ENCODE results near the gene LPAR5. TPM values are rescaled to one million over a fixed set of nuclear protein-coding genes. Genes with fewer than 3 reads are reported as not detected.
A peak's percentile ranks its signal among the peaks of the same experiment; 100 is the strongest.

LPAR5 gene
- 6.3 TPM for total RNA-seq (ENCODE audit: insufficient read depth, low replicate concordance)

DNA sequence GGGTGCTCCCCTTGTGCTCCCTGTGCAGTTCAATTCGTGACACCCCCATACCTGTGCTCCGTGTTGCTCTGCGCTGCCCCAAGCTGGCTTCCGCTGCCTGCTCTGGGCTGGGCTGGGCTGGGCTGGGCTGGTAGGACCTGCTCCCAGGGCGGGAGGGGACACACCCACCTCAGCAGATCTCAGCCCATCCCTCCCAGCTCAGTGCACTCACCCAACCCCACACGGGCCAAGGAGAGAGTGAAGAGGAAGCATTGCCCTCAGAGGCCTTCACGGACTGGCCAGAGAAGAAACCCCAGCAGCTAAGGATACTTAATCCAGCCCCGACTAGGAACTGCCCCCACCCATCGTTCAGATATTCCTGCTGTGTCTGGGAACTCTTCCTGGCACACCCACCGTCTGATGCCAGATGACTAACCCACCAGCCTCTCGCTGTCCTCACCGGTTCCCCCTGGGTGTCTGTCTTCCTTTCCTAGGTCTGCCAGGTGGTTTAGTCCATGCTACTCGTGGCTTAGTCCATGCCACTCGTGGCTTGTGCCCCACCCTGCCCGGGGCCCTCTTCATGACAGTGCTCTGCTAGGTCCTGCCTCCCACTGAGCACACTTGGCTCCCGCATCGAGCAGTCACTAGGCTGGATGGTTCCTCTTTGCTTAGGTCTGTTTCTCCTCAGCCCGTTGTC is at the start of gene LPAR5:
Gene LPAR5, minus strand, starts transcription at position 104 of the 676 bp plus-strand sequence. CDS start 14,711 bp downstream, outside the sequence.
- peak; percentile 87 for DNase-seq (ENCODE audit: low spot score)

DNA sequence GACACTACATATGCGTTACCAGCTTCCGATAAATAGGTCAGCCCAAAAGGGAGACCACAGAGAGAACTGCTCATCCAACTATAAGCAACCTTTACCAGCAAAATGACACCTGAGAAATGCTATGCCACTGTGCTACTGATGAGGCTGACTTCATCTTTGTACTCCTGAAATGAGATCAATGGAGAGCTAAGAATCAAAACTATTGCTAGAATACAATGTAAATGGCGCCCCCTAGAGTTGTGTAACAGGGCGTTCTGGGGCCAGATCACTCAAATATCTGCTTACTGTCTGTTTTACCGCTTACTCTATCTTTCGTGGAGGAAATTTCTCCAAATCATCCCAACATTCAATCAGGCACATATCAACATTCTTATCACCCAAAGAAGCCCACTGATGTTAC is 48.9 kb upstream of the LPAR5 start:
- no peak for DNase-seq (ENCODE audit: low spot score)

DNA sequence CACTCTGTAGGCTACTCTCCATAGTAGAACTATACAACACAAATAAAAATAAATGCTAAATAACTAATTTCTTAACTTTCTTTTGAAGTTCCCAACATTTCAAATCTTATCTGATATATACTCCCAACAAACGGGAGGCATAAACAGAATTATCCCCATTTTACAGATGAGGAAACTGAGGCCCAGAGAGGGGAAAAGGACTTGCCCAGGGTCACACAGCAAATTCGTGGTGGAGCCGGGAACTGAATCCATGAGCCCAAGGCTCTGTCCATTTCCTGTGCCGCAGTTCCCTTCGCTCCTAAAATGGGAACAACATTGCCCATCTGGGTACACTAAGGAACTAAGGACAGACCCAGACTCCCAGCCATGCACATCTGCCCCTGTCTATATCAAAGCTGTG is 41.2 kb upstream of the LPAR5 start:
- no peak for DNase-seq (ENCODE audit: low spot score)

DNA sequence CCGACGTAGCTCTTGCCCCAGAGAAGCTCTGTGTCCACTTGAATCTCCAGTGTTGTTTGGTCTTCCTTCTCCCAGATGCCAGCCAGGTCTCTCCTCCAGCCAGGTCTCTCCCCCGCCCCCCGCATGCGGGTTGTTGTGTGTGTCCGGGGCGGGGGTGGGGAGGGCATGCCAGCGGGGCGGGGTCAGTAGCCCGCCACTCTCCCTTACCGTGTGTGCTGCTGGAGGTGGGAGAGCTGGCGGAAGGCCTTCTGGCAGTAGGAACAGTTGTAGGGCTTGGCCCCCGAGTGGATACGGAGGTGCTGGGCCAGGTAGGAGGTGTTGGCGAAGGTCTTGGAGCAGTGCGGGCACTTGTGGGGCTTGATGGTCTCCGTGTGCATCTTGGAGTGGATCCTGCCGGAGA is 36.4 kb upstream of the LPAR5 start:
- DNase-seq (ENCODE audit: low spot score) = no peak

DNA sequence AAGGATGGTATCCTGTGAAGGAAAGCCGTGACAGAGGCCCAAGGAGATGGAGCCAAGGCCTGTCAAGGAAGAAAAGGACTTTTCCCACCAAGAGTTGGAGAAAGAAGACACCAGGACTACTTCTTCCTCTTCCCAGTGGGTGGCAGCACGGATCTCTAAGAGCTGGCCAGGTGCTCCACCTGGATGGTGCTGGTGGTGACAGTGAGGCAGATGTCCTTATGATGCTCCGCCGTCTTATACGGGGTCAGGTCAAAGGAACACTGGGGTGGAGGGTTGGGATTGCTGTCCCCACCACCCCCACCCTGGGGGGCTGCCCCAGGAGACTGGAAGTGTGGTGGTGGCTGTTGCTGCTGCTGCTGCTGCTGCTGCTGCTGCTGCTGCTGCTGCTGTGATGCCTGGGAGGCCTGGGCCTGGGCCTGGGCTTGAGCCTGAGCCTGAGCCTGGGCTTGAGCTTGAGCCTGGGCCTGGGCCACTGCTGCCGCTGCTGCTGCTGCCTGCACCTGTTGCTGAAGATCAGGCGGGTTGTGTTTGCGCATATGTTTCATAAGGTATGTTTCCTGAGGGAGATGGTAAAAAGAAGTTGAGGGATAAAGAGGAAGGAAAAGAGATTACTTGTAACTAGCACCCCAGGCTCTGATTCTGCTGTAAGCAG is 31.9 kb upstream of the LPAR5 start:
- no peak for DNase-seq (ENCODE audit: low spot score)

DNA sequence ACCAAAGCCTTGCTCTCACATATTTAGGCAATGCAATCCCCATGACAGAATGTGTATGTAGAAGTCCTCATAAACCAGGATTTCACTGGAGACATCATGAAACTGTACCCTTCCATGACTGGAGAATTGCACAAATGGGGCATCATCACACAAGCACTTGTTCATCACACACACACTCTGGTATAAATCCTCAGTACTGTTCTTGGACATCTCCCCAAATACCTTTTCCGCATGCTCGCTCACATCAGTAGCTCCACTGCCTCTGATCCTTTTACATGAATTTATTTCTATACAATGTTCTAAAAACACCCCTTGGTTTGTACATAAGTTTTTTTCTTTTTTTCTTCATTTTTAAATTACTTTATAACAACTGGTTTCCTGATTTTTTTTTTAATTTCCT is 30.5 kb upstream of the LPAR5 start:
- no peak for DNase-seq (ENCODE audit: low spot score)

DNA sequence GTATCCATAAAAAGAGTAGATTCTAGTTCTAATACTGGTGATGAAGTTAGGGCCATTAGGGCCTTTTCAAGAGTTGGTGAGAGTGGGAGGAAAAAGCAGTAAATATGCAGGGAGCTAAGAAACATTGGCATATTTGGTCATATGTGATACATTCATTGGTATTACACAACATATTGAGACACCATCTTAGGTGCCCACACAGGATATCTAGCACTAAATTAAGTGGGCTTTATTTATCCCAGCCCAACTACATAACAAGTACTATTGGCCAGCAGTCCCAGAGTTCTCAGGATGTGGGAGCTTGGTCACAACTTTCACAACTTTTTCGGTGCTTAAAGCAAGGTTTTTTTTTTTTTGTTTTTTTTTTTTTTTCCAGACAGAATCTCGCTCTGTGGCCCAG is 29.1 kb upstream of the LPAR5 start:
- no peak for DNase-seq (ENCODE audit: low spot score)

DNA sequence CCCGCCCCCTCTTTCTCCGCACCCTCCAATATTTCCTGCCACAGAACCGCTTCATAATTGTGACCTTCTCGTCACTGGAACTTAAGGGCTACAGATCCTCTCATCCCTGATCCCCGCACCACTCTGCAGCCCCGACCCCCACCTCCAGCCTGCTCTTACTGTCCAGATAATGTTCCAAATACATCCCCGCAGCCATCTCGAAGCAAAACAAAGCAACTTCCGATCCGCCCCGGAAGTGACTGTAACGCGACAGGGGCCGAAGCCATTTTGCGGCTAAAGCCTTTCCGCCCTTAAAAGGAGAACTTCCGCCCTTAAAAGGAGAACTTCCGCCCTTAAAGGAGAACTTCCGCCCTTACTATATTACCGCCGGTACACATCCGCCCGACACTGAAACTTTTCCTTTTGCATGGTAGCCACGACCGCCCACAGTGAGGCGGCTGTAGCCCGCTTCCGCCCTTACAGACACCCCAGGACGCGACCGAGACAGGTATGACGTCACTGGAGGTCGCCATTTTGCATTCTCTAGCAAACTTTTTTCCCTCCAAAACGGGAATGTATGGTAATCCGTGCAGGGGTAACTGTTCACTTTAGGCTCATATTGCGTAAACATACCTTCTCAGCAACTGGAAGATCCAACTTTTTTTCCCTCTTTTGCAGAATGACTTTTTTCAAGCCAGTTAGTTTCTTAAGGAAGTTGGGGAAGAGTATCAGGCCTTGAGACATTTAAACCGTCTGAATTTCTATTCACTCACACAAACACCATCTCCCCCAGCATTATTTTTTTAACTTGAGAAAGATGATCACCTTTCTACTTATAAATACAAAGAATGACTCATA is 27.4 kb upstream of the LPAR5 start, which contains the start of gene ING4:
Gene ING4, minus strand, starts transcription at position 214 of the 837 bp plus-strand sequence. Its CDS starts 18 bp downstream, at position 196.
- peak; percentile 100 for DNase-seq (ENCODE audit: low spot score)

DNA sequence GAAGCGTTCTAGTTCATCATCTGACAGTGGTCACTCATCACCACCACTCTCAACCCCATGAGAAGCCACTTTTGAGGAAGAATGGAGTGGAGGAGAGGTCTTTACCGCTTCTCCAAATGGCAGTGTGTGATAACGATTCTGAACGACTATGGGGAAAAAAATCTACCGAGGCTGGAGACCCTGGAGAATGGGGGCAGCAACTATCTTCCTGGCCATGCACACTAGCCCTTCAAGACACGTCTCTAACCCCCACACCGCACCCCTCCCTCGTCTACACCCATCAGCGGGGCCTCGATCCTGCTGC is 26.8 kb upstream of the LPAR5 start:
- no peak for DNase-seq (ENCODE audit: low spot score)

DNA sequence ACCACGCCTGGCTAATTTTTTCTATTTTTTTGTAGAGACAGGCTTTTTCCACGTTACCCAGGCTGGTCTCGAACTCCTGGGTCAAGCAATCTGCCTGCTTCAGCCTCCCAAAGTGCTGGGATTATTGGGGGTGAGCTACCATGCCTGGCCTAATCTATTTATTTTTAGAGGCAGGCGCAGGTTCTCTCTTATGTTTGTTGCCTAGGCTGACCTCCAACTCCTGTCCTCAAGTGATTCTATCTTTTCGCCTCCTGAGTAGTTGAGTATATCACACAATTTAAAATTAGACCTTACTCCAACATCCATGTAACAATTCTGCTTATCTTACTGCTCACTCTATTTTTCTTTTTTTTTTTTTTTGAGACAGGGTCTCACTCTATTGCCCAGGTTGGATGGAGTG is 18.2 kb upstream of the LPAR5 start:
- DNase-seq (ENCODE audit: low spot score) = no peak

DNA sequence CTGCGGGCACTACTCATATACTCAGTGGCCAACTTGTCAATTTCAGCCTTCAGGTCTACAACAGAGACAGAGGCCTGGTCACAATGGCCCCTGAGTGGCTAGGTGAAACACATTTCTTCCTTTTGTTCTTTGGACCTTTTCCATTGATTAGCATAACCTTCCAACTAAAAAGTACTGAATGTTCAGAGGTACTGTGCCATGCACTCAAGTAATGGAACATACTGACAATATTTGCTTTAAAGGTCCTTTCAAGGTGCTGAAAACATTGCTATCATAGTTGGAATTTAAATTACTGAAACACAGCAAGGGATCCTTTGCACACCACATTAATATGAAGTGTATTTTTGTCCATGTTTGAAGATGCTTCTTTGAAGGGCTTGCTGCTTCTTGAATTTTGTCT is 17.6 kb upstream of the LPAR5 start:
- DNase-seq (ENCODE audit: low spot score) = no peak

DNA sequence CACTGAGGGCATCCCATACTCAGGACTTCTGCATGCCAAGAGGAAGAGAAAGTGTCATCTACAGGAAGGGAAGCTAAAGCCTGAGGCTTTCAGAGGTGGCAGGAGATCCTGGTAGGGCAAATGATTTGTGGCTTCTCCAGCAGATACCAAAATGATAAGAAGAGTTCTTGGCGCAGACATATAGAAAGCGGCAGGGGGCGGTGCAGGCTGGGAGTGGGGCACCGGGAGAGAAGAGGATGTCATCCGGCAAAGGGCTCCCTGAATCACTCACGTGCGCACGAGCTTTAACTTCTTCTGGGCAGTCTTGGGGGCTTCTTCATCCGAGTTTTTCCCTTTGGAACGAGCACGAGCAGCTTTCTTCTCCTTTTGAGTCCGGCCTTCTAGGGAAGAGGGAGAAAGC is 16.6 kb upstream of the LPAR5 start:
- no peak for DNase-seq (ENCODE audit: low spot score)

DNA sequence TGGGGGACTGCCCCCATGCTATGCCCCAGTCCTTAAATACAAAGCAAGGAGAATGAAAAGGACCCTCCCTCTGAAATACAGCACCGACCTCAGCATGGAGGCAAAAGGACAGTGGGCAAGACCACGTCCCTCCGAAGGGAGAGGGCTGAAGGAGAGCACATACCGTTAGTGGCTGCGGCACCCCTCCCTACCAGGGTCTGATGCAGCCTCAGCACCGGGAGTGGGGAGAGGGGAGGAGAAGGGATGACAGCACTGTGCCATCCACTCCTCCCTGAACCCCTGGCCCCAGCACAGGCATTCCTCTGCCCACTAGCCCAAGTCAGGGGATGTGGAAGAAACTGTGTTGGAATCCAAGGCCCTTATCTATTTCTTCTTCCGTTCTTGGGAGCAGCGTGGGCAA is 15.1 kb upstream of the LPAR5 start:
- DNase-seq (ENCODE audit: low spot score) = no peak

DNA sequence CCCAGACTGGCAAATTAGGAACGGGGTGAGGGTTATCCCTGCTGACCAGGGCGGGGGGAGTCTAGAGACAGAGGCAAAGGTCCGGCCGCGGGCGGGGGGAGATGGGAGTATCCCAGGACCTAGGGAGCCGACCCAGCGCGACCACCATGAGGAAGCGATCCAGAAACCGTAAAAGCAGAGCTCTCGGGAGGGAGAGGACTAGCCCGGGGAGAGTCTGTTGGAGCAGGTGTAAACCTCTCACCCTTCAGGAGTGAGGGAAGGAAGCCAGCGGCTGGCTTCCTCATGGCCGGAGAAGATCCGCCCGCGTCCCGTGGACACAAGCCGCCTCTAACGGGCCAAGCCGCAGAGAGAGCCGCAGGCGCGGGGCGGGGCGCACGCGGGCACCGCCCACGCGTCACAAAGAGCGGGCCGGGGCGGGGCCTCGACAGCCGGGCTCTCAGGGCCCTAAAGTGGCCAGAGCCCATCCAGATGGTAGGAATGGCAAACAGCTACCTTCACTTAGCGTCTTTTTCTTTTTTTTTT is 11.4 kb upstream of the LPAR5 start, which contains the start of gene ACRBP:
Gene ACRBP, minus strand, starts transcription at position 350 of the 522 bp plus-strand sequence. Its CDS starts 66 bp downstream, at position 284.
- peak; percentile 65 for DNase-seq (ENCODE audit: low spot score)

DNA sequence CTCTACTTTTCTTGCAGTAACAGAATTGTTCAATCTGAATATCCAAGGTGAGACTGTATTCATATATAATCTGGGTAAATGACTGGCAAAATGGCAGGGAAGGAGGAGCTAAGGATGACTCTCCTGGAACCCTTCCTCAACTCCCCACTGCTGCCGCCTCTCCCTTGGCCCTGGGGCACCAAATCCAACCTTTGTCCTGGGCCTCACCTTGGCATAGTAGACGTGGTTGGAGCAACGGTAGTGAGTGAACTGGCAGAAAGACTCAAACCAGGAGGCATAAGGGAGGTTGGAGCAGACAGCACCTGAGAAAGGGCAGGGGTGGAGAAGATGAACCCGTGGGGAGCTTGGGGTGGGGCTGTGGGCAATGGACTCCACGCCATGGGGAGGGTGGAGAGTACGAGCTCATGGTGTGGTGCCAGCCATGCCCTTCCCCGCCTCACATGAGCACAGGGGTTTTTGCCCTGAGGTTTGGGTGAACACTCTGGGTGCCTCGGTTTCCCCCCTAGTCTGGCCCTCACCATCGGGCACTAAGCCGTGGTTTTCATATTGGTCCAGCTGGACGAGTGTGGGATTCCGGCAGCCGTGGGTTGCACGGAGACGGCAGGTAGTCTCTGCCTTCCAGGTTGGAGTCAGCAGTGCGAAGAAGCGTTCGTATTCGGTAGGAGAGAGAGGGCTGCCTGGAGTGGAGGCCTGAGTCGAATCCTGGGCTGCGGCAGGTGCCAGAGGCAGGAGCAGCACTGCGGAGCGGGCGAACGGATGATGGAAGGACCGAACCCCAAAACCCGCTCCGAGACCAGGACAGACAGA is 10.7 kb upstream of the LPAR5 start:
- no peak for DNase-seq (ENCODE audit: low spot score)

DNA sequence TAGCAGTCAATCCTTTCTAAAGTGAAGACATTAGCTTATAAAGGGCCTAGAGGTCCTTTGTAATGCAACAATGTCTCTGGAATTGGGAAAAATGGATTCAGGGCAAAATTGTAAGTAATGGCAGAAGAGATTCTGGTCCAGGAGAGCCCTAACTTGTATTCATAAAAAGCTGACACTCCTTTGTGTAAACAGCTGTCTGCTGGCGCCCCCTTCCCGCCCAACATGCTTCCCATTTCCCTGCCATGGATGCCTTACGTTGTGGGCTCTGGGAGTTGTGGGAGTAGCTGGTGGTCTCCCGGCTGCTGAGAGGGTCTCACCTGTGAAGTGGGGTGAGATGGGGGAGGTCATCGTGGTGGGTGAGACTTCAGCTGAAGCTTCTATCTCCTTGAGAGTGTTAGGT is 9.1 kb upstream of the LPAR5 start:
- peak; percentile 65 for DNase-seq (ENCODE audit: low spot score)

DNA sequence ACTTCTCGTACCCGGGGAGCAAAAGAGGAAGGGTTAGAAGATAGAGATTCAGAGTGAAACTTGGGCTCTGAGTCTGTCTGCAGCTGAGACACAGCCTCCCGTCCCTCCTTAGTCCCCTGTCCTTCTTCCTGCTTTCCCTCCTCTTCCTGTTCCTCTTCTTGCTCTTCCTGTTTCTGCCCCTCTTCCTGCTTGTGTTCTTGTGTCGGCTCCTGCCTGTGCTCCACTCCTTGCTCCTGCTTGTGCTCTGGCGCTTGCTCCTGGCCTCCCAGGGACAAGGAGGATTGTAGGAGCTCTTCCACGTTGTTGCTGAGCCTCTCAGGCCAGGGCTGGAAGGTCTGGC is 8.5 kb upstream of the LPAR5 start:
- DNase-seq (ENCODE audit: low spot score) = peak; percentile 50

DNA sequence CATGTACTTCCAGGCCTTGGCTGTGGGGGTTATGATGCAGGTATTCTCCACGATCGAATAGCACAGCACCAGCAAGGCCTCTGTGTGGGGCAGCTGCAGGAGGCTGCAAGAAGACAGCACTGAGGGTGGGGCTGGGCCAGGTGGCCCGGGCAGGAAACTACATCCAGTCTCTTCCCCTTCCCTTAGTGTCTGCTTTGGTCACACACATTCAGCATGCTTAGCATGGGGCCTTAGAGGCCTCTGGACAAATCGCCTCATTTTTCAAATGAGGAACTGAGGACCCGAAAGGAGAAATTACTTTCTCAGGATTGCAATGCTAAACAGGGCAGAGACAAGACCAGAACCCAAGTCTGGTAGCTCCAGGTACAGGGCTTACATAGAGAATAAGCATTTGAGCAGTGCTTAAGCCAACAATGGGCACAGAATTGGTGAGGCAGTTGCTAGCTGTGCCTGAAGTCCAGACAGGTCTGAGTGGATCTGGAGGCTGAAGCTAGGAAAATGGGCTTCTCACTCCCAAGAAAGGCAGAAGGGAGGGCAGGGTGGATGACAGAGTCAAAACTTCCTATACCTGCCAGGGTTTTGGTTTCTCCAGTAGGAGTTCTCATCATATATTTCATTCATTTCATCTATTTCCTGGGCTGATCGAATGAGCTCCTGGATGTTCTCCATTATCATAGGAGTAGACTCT is 8.0 kb upstream of the LPAR5 start:
- DNase-seq (ENCODE audit: low spot score) = peak; percentile 31

DNA sequence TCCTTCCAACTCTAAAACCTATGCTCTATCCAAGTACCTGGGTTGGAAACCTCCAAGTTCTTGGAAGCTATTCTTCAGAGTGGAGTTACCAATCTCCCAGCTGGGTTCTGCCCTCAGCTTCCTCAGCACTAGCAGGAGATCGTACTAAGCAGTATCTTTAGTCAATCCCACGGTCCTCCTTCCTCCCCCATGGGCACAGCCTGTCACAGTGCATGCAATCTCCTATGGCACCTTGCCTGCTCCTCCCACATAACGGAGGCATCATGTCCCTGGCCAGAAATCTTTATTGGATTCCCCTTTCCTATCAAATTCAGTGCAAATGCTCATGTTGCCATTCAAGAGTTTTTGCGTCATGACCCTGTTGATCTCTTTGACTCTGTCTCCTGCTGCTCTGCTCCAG is 5.4 kb upstream of the LPAR5 start:
- DNase-seq (ENCODE audit: low spot score) = no peak

DNA sequence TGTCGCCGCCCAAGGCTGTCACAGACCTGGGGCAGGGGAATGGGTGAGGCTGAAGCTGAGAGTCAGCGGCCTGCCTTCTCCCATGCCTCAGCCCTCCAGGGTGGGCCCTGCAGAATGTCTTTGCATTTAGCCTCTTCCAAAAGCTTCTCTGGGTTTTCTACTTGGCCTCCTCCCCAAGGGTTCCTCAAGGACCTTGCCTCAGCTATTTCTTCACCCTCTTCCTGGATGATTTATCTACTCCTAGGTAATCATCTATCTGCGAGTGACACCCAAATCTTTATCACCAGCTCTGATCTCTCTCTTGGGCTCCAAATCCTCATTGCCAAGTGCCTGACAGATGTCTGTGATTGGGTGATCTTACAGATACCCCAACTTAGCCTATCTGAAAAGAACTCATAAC is 4.7 kb upstream of the LPAR5 start:
- DNase-seq (ENCODE audit: low spot score) = no peak
